ENCODE measurements around the gene LRRC4C.

Gene LRRC4C

DNA sequence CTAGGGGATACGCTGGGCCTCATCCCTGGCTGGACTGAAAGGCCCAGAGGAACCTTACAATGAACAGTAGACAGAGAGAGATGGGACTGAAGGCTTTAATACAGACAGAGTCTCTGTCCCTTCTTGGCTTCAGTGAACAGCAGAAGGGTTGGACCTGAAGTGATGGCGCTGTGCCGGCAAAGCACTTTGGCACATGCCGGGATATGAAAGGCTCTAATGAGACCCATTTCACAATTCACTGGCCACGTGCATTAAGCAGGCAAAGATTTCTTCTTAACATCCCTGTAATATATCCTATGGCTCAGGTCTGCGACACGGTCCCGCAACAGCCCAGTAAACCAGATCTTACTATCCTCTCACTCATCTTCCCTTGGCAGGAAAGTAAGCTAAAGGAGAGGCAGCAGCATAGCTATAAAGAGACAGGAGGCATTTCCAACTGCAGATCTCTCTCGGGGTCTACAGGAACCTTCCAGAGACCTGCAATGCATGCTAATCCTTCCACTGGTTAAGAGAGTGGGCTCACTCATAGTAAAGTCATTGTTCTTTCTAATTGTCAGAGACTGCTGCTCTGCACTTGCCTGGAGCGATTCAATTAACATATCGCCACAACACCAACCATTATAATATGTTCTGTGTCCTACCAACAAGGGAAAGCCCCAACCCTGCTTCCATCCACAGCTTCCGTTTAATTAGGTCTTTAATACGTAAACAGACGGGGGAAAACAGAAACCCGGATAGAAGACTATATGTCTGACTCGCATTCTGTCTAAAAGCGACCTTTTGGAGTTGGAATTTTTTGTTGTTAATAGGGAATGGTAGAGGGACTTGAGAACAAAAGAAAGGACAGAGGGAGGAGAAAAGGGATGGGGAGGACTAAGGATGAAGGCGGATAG lies 1179.0 kb downstream of the LRRC4C start:
- no peak for DNase-seq

DNA sequence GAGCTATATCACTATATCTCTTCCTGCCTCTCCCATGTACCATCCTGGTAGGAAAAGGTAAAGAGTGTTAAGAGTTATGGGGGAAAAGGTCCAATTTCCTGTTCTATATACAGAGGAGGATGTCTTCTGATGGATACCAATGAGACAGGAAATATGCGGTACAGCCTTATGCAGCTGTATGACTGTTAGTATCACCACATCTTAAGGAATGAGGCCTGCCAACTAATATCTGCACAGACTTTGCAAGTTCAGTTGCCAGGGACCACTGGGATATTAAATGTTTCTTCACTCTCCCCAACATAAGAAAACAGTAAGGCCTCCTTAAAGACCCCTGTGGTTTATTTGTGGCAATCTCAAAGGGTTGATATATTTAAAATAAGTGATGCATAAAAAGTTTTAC lies 1182.5 kb downstream of the LRRC4C start:
- DNase-seq: no peak

DNA sequence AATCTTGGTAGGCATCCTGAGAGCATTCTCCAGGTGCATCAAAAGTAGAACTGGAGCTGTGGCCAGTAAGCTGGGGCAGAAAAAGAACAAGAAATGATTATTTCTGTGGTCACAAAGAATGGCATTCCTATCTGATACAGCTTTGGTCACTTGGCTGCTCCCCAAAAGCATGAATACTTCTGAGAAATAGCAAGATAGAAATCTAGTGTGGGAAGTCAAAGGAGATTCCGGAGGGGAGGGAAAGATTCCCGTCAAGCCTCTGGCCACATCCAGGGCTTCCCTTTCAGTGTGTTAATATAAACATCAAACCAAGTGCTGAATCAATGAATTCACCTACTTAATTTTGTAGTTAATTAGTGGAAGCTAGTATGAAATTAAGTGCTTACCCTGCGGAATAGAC lies 1185.4 kb downstream of the LRRC4C start:
- no peak for DNase-seq

DNA sequence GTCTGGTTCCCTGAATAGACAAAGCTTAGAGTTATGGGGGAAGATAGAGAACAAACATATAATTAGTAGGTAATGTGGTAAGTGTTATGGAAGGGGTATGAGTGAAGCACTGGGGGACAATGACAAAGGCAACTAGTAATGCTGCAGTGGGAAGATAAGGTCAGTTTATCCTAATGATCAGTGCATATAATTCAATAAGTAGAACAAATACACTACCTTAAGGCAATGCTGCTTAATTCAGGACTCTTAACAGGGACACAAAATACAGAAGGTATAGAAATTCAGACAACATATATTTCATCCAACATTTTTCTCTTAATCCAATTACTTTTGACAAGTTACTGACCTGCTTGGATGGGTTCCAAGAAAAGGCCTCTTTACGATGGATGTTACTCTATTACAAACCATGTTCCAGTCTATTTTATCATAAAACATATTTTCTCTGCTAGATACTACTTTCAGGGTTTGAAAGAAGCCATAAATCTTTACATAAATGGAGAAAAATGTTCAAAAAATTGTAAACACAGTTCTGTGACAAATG lies 1186.2 kb downstream of the LRRC4C start:
- DNase-seq: no peak

DNA sequence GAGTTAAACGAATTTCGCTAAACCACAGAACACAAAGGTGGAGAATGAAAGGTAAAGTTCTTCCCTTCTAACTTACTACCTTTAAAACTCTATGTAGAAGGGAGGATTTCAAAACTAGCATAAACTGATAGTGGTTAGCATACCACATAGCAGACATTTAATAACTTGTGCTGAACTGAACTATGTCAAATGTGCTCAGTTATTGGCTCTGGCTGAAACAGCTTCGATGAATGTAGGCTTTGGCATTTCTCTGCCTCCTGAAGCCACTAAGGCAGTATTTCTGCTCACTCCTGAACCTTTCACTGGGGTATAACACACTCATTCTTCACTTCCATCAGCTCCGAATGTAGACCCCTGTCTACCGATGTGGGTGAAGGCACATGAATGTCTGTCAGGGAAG lies 1188.1 kb downstream of the LRRC4C start:
- DNase-seq: no peak

DNA sequence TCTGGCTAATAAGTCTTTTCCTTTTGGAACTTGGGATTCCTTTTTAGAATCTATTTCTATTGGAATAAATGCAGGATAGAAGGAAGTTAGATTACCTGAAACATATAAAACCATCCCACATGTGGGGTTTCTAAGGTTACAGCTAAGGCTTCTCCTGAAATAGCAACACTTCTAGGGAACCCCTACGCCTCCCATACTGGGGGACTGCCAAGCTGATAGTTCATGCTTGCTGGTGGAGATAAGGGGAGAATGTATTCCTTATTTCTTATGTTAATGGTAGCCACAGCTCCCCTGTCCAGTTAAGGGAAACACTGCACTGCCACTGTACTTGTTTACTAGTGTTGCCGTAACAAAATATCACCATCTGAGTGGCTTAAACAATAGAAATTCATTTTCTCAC lies 1189.6 kb downstream of the LRRC4C start:
- DNase-seq: no peak

DNA sequence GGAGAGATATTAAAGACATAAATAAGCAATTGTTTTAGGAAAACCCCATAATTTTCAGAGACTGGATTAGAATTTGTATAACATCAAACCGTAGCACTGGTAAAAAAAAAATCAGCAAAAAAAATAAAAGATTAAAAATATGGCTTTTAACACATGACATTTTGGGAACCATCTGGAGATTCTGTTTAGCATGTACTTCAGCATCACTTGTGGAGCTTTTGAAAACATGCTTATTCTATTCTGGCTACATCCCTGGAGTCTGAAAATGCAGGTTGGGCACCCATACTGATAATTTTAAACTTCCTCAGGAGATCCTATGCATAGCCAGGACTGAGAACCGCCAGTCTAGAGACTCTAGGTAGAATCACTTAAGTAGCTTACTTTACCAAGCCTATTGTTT lies 1190.9 kb downstream of the LRRC4C start:
- DNase-seq: no peak

DNA sequence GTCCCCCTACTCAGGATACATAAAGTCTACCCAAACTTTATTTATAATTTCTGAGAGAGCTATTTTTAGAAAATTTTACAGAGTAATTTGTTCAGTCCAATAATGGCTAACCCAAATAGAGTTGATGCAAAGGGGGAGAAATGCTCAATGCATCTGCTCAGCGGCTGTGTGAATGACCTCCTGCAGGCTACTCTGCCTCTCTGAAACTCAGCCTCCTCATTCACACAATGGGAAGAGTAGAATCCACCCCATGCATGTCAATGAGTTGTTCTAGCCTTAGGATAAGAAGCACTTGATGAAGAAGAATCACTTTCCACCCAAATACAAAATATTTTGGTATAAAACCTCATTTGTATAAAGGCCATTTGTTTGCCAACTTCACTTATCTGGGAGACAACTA lies 1204.0 kb downstream of the LRRC4C start:
- DNase-seq: no peak

DNA sequence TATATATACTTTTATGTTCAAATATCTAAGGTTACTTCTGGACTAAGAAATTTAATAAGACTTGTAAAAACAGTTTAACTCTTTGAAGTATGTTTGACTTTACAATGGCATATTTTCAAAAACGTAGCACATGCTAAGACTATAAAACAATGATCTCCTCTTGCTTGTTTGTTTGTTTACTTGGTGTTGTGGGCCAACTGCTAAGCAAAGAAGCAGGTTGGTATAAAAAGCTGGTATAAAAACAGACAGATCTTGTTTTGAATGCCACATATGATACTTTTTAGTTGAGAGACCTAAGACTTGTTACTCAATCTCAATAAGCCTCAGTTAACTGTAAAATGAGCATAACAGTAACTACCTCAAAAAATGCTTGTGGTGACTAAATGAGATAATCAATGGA lies 1206.3 kb downstream of the LRRC4C start:
- DNase-seq: no peak

DNA sequence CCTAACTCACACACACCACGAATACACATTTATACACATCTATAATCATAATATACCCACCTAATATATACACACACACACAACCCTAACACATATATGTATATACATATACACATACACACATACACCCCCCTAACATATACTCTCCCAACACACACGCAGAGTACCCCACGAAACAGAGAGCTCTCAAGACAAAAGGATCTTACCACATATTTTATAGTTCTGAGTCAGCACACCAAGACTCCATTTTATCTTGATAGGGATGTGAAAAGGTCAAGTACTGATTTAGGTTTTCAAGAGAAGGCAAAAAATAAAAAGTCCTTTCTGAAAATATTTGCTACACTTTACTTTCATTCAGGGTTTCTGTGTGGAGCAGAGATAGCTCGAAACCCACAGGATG lies 1207.2 kb downstream of the LRRC4C start:
- no peak for DNase-seq

DNA sequence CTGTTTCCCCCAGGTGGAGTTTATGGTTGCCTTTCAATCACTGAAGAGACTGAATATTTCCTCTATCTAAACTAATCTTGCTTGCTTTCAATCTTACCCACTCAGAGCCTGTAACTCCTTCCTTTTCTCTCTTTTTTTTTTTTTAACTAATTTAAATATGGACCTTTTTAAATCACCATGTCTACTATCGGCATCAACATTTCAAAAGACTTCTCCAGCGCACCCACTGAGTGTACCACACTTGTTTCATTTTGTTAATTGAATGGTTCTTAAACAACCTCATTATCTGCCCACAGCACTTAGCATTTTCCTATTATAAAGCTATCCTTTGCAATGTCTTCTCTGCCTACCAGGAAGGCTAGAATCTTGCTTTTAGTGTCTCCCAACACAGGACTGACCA lies 1212.5 kb downstream of the LRRC4C start:
- DNase-seq: no peak

DNA sequence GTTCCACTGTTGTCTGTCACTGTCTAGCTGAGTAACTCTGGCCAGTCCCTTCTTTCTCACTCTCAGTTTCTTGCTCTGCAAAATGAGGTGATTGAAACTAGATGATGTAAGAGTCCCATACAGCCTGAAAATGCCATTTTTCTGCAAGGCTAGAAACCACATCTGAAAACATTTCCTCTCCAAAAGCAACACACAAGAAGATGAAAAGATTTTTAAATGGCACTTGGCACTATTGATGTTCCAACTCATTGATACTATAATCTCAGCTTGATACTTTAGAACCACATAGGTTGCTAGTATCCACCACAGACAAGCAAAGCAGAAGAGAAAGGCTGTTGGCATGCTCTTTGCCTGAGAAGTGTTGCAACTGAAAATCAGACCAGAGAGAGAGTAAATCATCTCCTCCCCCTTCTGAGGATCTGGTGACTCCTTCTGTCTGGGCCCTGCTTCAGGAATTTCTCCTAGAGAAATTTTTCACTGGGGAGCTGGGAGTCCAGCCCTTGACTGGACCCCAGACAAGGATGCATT lies 1217.9 kb downstream of the LRRC4C start:
- no peak for DNase-seq

DNA sequence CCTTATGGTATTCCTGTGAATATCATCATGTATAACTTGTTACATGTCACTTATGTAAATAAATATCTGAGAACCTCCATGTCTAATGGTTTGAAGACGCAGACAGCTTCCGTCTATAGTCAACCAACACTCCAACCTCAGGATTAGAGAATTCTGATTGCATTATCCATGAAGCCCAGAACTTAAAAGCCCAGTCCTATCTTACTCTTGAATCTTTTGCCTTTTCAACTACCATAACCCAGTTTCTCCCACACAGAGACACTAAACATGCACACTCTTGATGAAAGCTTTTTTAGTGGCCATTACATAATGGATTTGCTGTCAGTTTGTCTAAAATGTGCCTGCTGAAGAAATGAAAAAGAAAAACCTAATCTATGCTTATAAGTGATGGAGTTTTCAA lies 1219.2 kb downstream of the LRRC4C start:
- no peak for DNase-seq

DNA sequence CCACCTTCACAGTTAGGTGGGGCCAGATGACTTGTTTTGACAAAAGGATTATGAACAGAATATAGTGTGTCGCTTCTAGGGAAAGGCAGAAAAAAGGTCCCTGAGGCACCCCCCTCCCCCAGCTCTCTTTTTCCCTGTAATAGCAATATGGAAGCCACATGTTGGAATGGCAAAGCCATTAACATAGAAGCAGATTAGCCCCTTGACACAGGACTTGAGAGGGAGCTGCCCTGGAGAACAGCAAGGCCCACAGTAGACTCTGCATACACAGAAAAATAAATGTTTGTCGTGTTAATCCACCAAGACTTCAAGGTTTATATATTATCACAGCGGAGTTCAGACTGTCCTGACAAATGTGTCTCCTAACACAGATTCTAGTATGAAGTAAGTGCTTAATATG lies 1222.9 kb downstream of the LRRC4C start:
- no peak for DNase-seq

DNA sequence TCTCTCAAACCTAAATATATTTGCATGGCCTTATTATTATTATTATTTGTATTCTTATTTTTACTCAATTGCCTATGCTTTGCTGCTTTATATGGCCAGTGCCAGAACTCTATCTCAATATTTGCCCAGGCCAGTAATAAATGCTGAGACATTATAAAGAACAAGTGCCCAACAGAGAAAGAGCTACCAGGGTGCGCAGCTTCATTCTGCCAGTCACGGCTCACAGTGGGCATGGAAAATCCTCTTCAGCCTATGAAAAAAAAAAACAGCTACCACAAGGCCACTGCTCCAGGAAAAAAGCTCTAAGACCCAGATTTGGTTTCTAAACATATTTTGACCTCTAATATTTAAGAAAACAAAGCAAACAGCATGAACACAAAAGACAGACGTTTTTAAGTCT lies 1223.6 kb downstream of the LRRC4C start:
- DNase-seq: no peak

DNA sequence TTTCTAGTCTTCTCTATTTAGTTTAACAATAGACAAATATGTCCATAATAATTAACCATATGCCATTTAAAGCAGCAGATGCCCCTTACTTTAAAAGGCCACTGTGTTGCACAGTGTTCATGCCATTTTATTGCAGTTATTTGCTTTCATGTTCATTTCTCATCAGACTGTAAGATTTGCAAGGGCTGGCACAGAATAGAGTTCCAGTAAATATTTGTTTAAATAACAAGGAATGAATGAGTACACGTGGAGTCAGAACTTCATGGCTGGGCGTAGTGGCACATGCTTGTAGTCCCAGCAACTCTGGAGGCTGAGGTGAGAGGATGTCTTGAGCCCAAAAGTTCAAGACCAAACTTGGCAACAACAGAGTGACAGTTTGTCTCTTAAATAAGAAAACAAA lies 1228.6 kb downstream of the LRRC4C start:
- DNase-seq: no peak

DNA sequence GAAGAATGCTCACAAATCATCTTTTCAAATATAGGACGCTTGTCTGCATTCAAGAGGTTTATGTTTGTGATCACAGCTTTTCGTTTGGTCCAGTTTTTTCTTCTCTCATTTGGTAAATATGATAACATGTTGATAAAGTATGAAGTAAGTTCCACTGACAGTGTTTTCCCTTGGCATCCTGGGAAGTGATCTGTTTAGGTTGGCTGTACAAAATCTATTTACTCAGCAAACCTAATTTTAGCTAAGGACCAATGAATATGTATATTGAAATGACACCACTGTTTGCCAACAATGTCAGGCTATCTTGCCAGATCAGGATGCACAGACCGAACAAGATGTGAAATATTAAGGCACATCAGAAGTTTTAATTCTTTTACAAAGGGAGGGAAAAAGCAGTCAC lies 1230.8 kb downstream of the LRRC4C start:
- no peak for DNase-seq

DNA sequence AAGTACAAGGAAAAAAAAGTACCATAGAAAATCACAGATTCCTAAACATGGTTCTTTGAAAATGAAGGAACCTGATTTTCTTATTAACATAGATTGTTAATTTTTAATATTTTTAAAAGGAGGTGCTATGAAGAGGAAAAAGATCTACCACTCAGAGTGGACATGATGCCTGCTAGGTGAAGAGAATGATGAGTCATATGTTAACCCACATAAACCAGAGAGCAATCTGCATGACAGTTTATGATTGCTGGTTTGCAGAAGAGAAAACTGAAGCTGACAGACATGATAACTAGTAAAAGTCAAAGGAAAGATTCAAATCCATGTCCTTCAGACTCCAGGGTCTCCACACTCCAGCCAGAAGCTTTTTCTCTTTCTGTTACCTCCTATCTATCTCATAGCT lies 1231.7 kb downstream of the LRRC4C start:
- no peak for DNase-seq

DNA sequence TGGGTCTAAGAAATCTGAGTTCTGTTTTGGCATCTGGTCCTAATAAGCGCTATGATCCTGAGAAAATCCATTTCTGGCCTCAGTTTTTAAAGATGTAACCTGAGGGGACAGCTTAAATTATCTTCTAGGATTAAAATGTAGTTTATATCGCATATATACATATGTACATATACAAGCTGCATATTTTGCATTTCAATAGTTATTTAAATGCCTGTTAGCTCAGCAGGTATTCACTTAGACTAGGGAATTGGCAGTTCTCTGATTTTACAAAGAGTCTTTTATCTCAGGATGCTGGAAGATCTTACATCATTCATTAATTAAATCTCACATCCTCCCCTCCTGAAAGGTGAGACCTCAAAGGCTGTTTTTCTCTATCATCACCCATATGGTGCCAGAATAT lies 1232.8 kb downstream of the LRRC4C start:
- no peak for DNase-seq

DNA sequence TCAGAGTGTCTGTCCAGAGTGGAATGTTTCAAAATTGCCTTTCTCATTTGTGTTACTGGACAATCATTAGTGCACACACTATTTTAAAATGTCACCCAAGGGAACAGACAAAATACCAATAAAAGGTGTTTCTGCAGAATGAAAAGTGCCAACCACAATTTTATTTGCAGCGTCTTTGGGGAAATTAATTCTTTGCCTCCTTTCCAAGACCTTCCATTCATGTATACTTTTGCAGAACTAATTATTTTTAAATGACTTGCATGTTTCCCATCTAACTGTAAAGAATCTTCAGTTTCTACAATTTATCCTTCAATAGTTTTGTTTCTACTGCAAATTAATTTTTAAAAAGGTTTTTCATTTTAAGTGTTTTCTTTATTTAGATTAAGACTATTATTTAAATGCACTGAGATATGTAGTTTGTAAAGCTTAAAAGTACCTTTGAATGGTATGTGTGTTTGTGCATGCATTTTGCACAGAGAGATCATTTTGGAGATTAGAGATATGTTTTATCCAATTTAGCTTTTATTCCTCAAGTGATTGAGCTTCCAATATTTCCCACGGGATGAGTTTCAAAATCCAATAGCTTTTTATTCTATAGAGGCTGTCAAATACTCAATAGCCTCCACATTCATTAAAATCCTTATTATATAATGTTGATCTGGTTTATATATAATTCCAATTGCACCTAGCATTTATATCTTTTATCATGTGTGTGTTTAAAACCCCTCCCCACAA lies 1235.7 kb downstream of the LRRC4C start:
- DNase-seq: no peak

DNA sequence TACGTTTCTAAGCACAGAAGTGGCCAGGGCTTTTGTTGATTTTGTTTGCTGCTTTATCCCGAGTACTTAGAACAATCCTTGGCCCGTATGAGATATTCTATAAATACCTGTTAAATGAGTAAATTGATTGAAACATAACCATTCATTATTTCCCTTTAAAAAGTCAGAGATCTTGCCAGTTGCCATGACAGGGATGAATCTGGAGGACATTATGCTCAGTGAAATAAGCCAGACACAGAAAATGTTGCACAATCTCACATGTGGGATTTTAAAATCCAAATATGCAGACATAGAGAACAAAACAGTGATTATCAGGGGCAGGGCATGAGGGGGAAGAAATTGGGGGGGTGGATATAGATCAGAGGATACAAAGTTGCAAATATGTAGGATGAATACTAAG lies 1240.1 kb downstream of the LRRC4C start:
- no peak for DNase-seq

DNA sequence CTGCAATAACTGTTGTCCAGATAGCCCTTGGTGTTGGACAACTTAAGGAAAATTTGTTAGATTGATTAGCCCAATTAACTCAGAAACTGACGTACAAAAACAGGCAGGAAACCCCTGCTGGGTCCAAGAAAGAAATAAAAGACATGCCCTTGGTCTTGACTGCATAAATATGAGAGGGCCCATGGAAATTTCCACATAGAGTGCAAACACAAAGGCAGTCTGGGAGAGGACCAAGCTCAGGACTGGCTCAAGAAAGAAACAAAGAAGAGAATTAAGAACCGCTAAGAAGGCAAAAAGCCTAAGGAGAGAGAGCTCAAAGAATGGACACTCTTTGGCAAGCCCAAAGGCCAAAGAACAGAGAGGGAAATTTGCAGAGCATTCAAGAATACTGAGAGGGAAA lies 1243.9 kb downstream of the LRRC4C start:
- no peak for DNase-seq

DNA sequence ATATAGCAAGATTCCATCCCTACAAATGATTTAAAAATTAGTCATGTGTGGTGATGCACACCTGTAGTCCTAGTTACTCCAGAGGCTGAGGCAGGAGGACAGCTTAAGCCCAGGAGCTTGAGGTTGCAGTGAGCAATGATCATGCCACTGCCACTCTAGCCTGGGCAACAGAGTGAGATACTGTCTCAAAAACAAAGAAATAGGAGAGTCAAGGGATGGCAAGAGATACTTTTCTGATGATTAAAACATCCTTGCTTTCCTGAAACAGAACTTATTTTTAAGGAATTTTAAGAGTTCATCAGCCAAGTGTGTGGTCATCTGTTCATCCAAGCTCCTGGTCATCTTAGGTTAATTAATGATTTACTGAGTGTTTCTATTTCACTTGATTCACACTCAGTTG lies 1252.0 kb downstream of the LRRC4C start:
- no peak for DNase-seq

DNA sequence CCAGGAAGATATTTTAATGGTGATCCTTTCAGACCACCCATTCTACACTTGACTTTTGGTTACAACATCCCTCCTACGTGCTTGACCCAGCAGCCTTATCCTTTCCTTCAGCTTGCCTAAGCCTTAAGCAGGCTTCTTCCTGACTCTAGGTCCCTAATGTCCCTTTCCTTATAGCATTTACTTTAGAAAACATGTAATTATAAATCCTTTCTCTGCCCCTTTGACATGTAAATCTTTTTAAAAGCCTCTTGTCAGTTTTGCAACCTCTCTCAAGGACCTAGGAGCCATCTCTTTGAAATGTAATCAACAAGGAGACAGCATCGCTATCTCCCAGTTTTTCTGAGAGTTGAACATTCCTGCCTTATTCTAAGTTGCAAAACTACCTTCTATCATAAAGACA lies 1255.2 kb downstream of the LRRC4C start:
- no peak for DNase-seq

All from RPMI8226 (cell line).